ENCODE measurements around the gene SCN3A. TPM values are rescaled to one million over a fixed set of nuclear protein-coding genes. Genes with fewer than 3 reads are reported as not detected.

SCN3A gene
- total and polyA plus RNA-seq, 2 donors (not counting 1 experiment from before 2014, with no cell fraction given), result 5.4 to 6.1 TPM

- no peak for ATAC-seq (ENCODE audit: low read depth)
- intact Hi-C loops (cut with micrococcal nuclease), result no loop called here
- no peaks in the 10 kb centered on the region for H4K20me1 ChIP-seq (ENCODE audit: control insufficient read depth, insufficient read depth, low read length, poor library complexity, severe bottlenecking)
- no peak overlapping the region for H3K4me3 ChIP-seq (ENCODE audit: control extremely low read depth in 1 of 5, extremely low read depth in 1 of 5, insufficient read depth in 1 of 5, low read depth in 2 of 5, low read length in 4 of 5)
- no CpG with 5 or more reads among the region's 4 CpGs for WGBS (ENCODE audit: insufficient coverage)
- H3K79me2 ChIP-seq (ENCODE audit: control insufficient read depth, insufficient read depth, low read length), result no peaks in the 10 kb centered on the region
- H3K9me3 Mint-ChIP-seq (ENCODE audit: insufficient read depth), result peaks cover 5% of the 10 kb centered on the region
- POLR2A ChIA-PET, result no interaction called here
- no peak overlapping the region for H2AFZ ChIP-seq (ENCODE audit: insufficient read depth, low read depth, low read length, poor library complexity, severe bottlenecking)
- H3K36me3 ChIP-seq (replicated peaks in 1 of 2; ENCODE audit: control extremely low read depth in 1 of 2, control insufficient read depth in 1 of 2, extremely low read depth in 1 of 2, insufficient read depth in 2 of 2, low read length in 1 of 2), result no peaks in the 10 kb centered on the region
- no peak overlapping the region for H3K27ac ChIP-seq (ENCODE audit: low read length in 2 of 2)
- no peak overlapping the region for H3K27ac Mint-ChIP-seq
- H3K9ac ChIP-seq (ENCODE audit: low read length), result no peak overlapping the region
- TF ChIP-seq CTCF (IDR thresholded peaks at IDR 0.05) (no peak), EZH2 (IDR thresholded peaks at IDR 0.05; ENCODE audit: borderline replicate concordance, insufficient read depth, low read depth, low read length, poor library complexity, severe bottlenecking) (no peak)
- no peak for DNase-seq
- no peak overlapping the region for H3K4me3 Mint-ChIP-seq
- H3K4me2 ChIP-seq (replicated peaks; ENCODE audit: low read depth, low read length, poor library complexity, severe bottlenecking), result no peak overlapping the region
- no peaks in the 10 kb centered on the region for H3K27me3 Mint-ChIP-seq
- no peaks in the 10 kb centered on the region for H3K4me1 ChIP-seq (ENCODE audit: control insufficient read depth in 2 of 2, insufficient read depth in 2 of 2, low read length in 2 of 2)
- CTCF ChIA-PET, result interaction anchor here (1.7 kb wide), 1 partner anchor 14 kb away, joined by 5 read pairs; no protein-coding TSS in a partner anchor
- H3K4me1 Mint-ChIP-seq, result no peaks in the 10 kb centered on the region
- H3K9me3 ChIP-seq (ENCODE audit: control extremely low read depth in 1 of 3, control insufficient read depth in 2 of 3, insufficient read depth in 1 of 3, low read length in 2 of 3), result peaks cover 0 to 10% (median 3%) of the 10 kb centered on the region in 3 donors
- H3K27me3 ChIP-seq (replicated peaks in 1 of 4; ENCODE audit: control extremely low read depth in 1 of 4, control insufficient read depth in 3 of 4, insufficient read depth in 4 of 4, low read length in 3 of 4), result no peaks in the 10 kb centered on the region
Observed at GRCh38 chr2:165083326-165083725, 120.5 kb downstream of the SCN3A start.

- Histone ChIP-seq H4K20me1 (ENCODE audit: control insufficient read depth, insufficient read depth, low read length, poor library complexity, severe bottlenecking) (no peaks in the 10 kb centered on the region), H3K4me1 (ENCODE audit: control insufficient read depth in 2 of 2, insufficient read depth in 2 of 2, low read length in 2 of 2) (no peaks in the 10 kb centered on the region), H3K4me3 (ENCODE audit: control extremely low read depth in 1 of 5, extremely low read depth in 1 of 5, insufficient read depth in 1 of 5, low read depth in 2 of 5, low read length in 4 of 5) (no peak overlapping the region), H3K4me2 (replicated peaks; ENCODE audit: low read depth, low read length, poor library complexity, severe bottlenecking) (no peak overlapping the region), H3K9ac (ENCODE audit: low read length) (no peak overlapping the region), H3K79me2 (ENCODE audit: control insufficient read depth, insufficient read depth, low read length) (no peaks in the 10 kb centered on the region), H3K9me3 (ENCODE audit: control extremely low read depth in 1 of 3, control insufficient read depth in 2 of 3, insufficient read depth in 1 of 3, low read length in 2 of 3) (peaks cover 0 to 10% (median 3%) of the 10 kb centered on the region in 3 donors), H3K36me3 (replicated peaks in 1 of 2; ENCODE audit: control extremely low read depth in 1 of 2, control insufficient read depth in 1 of 2, extremely low read depth in 1 of 2, insufficient read depth in 2 of 2, low read length in 1 of 2) (no peaks in the 10 kb centered on the region), H3K27me3 (replicated peaks in 1 of 4; ENCODE audit: control extremely low read depth in 1 of 4, control insufficient read depth in 3 of 4, insufficient read depth in 4 of 4, low read length in 3 of 4) (no peaks in the 10 kb centered on the region), H3K27ac (ENCODE audit: low read length in 2 of 2) (no peak overlapping the region), H2AFZ (ENCODE audit: insufficient read depth, low read depth, low read length, poor library complexity, severe bottlenecking) (no peak overlapping the region)
- ChIA-PET POLR2A (no interaction called here), CTCF (interaction anchor here (1.7 kb wide), 1 partner anchor 13 kb away, joined by 5 read pairs; no protein-coding TSS in a partner anchor)
- no peak for ATAC-seq (ENCODE audit: low read depth)
- Mint-ChIP-seq H3K4me3 (no peak overlapping the region), H3K4me1 (no peaks in the 10 kb centered on the region), H3K9me3 (ENCODE audit: insufficient read depth) (peaks cover 5% of the 10 kb centered on the region), H3K27ac (no peak overlapping the region), H3K27me3 (no peaks in the 10 kb centered on the region)
- TF ChIP-seq CTCF (IDR thresholded peaks at IDR 0.05) (no peak), EZH2 (IDR thresholded peaks at IDR 0.05; ENCODE audit: borderline replicate concordance, insufficient read depth, low read depth, low read length, poor library complexity, severe bottlenecking) (no peak)
- DNase-seq, result no peak
- intact Hi-C loops (cut with micrococcal nuclease), result no loop called here
Observed at GRCh38 chr2:165082479-165082878, 121.4 kb downstream of the SCN3A start.
